Activated T-cell treated with anti-CD3 and anti-CD28 coated beads for 48 hours (primary cell): Measurements from ENCODE around the gene ANKLE2.

ENCODE experiments used
- DNase-seq: peaks from one replicate; pipeline ENCODE4 v3.0.0-alpha.2; 2020; ENCODE audit warnings: low read depth

ANKLE2 gene

DNA sequence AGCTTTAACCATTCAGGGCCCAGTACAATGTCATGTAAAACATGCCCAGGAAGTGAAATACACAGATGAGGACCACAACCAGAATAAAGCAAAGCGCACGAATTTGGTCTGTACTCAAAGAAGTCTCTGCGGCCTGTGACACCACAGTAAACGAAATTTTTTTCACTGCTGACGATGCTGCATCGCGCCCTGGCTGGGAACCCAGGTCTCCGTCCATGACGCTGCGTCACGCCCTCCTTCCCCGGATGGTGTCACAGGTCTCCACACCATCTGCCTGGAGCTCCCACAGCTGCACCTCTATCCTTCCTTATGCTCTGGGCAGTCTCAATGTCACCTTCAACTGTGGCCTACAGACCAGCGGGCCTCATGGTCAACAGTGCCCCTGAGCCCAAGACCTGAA is 17.8 kb downstream of the ANKLE2 start:
- no peak for DNase-seq

- DNase-seq: no peak
These were observed 20.0 kb downstream of the ANKLE2 start for GRCh38 chr12:132741620-132742019.

DNA sequence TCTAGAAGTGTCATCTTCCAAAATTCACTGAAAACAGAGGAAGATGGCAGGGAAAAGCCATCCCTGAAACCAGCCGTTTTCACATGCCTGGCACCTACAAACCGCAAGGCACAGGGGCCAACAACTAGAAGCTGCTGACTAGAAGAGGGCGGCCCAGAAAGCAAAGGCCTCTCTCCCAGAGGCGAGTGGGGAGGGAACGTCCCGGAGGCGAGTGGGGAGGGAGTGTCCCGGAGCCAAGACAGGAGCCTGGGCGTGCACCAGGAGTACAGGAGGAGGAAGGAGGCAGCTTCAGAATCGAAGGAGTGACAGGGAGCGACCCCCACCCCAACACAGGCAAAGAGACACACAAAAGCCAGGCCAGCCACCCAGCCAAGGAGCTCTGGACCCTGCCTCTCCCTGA is 21.0 kb downstream of the ANKLE2 start:
- DNase-seq: no peak

DNA sequence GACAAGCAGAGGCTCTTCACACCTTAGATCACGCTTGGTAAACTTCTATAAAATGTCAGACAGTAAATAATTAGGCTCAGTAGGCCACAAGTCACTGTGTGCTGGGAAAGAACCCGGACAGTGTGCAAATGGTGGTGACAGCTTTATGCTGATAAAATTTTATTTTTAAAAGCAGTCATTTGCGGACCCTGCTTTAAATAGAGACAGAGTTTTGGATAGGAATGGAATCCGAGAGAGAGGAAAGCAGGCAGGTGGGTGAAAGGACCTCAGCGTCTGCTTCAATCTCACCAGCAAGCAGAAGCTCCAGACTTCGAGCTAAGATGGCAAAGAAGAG is 21.4 kb downstream of the ANKLE2 start:
- DNase-seq: no peak

- DNase-seq: no peak
These were observed 21.9 kb downstream of the ANKLE2 start for GRCh38 chr12:132739600-132740312.

DNA sequence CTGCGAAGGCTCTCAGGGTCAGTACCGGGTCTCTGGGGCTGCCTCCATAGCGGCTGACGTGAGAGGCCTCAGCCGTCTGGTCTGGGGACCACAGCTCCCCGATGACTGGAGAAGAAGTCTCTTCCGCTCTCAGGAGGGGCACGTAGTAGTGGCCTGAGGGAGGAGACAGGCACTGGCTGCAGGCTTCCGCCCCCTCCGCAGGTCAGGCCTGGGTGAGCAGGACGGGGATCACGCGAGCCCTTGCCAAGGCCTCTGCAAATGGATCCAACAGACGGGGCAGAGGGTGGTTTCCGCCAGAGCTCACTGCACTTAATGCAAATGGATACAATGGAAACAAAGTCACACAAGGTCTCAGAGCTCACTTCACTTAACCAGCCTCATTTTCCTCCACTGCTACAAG is 24.7 kb downstream of the ANKLE2 start:
- DNase-seq: no peak

- DNase-seq: no peak
These were observed 25.3 kb downstream of the ANKLE2 start for GRCh38 chr12:132736378-132736777.

GRCh38 chr12:132735496-132735895 is 26.1 kb downstream of the ANKLE2 start:
- no peak for DNase-seq

- DNase-seq: no peak
These were observed 27.4 kb downstream of the ANKLE2 start for GRCh38 chr12:132734206-132734605.

DNA sequence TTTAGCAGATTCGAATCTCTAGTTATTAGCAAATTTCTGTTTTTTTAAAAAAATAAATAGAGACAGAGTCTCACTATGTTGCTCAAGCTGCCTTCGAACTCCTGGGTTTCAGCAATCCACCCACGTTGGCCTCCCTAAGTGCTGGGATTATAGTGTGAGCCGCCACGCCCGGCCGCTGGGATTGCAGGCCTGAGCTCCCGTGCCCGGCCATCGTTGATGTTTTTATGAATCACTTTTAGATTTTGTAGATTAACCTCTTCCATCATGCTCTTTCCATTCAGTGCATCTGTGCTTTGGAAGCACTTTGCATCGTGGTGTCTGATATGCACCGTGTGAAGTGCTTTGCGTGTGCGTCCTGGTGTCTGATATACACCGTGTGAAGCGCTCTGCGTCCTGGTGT is 30.1 kb downstream of the ANKLE2 start:
- no peak for DNase-seq

- no peak for DNase-seq
These were observed 31.3 kb downstream of the ANKLE2 start for GRCh38 chr12:132730353-132730752.

GRCh38 chr12:132729541-132730320 is 31.9 kb downstream of the ANKLE2 start:
- no peak for DNase-seq

- DNase-seq: no peak
These were observed 33.1 kb downstream of the ANKLE2 start for GRCh38 chr12:132728502-132728901.

- DNase-seq: no peak
These were observed 34.4 kb downstream of the ANKLE2 start for GRCh38 chr12:132727091-132727794.

GRCh38 chr12:132726386-132726785 is 35.2 kb downstream of the ANKLE2 start:
- DNase-seq: no peak

- no peak for DNase-seq
These were observed 37.0 kb downstream of the ANKLE2 start for GRCh38 chr12:132724506-132725241.

DNA sequence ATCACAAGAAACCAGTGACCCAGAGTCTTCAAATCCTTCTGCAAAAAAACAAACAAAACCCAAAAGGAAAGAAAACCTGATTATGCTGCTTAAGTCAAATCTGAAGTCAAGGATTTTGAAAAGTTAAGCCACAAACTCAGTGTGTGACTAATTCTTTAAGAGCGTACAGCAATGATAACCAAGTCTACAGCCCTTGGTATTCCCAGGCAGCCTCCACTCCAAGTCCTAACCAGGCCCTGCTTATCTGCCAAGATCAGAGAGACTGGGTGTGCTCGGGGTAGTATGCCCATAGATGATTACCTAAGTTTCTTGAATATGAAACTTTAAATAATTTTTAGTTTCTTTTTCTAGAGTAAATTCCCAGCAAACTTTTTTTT is 37.9 kb downstream of the ANKLE2 start:
- DNase-seq: no peak

GRCh38 chr12:132723015-132723763 is 38.4 kb downstream of the ANKLE2 start:
- no peak for DNase-seq

- DNase-seq: no peak
These were observed 40.9 kb downstream of the ANKLE2 start for GRCh38 chr12:132720606-132721345.

DNA sequence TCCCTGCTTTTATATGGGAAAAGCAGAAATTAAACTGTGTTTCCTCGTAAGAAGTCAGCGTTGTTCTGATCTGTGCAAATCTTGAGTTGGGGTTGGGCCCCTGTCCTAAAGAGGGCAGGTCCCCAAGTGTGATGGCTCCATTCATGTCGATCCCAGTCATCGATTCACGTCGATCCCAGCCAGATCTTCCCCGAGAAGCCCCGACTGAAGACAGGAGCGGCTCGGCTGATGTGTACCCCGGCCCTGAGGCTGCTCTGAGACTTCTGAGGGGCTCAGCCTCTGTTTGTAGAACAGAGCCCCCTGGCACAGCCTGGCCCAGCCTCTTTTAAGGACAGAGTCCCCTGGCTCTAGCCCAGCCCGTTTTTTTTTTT is 41.7 kb downstream of the ANKLE2 start:
- no peak for DNase-seq
